Calu3 (cell line): ENCODE measurements around the gene U2AF1L4. TPM values are rescaled to one million over a fixed set of nuclear protein-coding genes. Genes with fewer than 3 reads are reported as not detected.
A peak's percentile ranks its signal among the peaks of the same experiment; 100 is the strongest.
"Not testable (repeated sequence)": the region's sequence is repeated elsewhere in the genome, so short reads cannot be mapped to it uniquely, and the experiment has no call there.

Experiments used
- BruUV-seq: library from RNA; stranded (reverse); fragments of 400-500 nt; replicated peaks from 2 replicates; lab custom pipeline; 2021; lab: Mats Ljungman, UMichigan
- CTCF ChIA-PET: fragments of 300-600 bp; sonication (Branson Sonifier 250); formaldehyde crosslinking; loops from one replicate; lab custom pipeline; 2022; ENCODE audit warnings: antibody characterized with exemption; lab: Charles Lee
- DNase-seq: peaks from one replicate; pipeline ENCODE4 v3.0.0; 2022
- H3K27ac Mint-ChIP-seq: one replicate; pipeline ENCODE4 v1.8.0; 2022; ENCODE audit warnings: mixed read lengths; ENCODE audit not compliant: unreplicated experiment
- H3K27me3 Mint-ChIP-seq: one replicate; pipeline ENCODE4 v1.8.0; 2022; ENCODE audit warnings: mixed read lengths; ENCODE audit not compliant: unreplicated experiment
- H3K36me3 Mint-ChIP-seq: one replicate; pipeline ENCODE4 v1.8.0; 2022; ENCODE audit warnings: mild to moderate bottlenecking, moderate library complexity, mixed read lengths; ENCODE audit not compliant: insufficient read depth, unreplicated experiment
- H3K4me1 Mint-ChIP-seq: one replicate; pipeline ENCODE4 v1.8.0; 2022; ENCODE audit warnings: mild to moderate bottlenecking, low read depth, mixed read lengths; ENCODE audit not compliant: unreplicated experiment
- H3K4me3 Mint-ChIP-seq: one replicate; pipeline ENCODE4 v1.8.0; 2022; ENCODE audit warnings: mild to moderate bottlenecking, low read depth, moderate library complexity, mixed read lengths; ENCODE audit not compliant: unreplicated experiment
- H3K9me3 Mint-ChIP-seq: one replicate; pipeline ENCODE4 v1.8.0; 2022; ENCODE audit warnings: low read depth, mixed read lengths; ENCODE audit not compliant: unreplicated experiment
- CTCF ChIP-seq: fragments of 200-600 bp; IDR thresholded peaks from one replicate; pipeline ENCODE4 v1.8.0; 2022; ENCODE audit warnings: antibody characterized with exemption; ENCODE audit not compliant: unreplicated experiment
- intact Hi-C: fragments of 100-400 bp; cut with micrococcal nuclease; formaldehyde crosslinking; loops from one replicate; pipeline ENCODE4 v1.10.0; 2022; ENCODE audit not compliant: unreplicated experiment
- total RNA-seq: library from RNA; stranded (reverse); gene quantifications from 2 replicates; pipeline ENCODE4 v1.2.3, GENCODE V29; 2022

Gene U2AF1L4
- total RNA-seq, 1 experiment from 2014 or later: 16.2 TPM

- Mint-ChIP-seq H3K27ac (peak overlapping the region; percentile 55), H3K4me3 (peak overlapping the region; percentile 69), H3K36me3 (peaks cover 21% of the 10 kb centered on the region), H3K27me3 (no peaks in the 10 kb centered on the region), H3K9me3 (no peaks in the 10 kb centered on the region), H3K4me1 (peaks cover 13% of the 10 kb centered on the region)
- BruUV-seq: no TSS peak
- intact Hi-C loops: no loop called here
- no peak for DNase-seq
- CTCF ChIA-PET: interaction anchor here (0.6 to 0.8 kb wide), 3 partner anchors 16 to 763 kb away, joined by 3 to 5 read pairs (median 4); no protein-coding TSS in a partner anchor
- TF ChIP-seq CTCF: no peak
Measured at GRCh38 chr19:35774274-35775045, 29.2 kb upstream of the U2AF1L4 start.

DNA sequence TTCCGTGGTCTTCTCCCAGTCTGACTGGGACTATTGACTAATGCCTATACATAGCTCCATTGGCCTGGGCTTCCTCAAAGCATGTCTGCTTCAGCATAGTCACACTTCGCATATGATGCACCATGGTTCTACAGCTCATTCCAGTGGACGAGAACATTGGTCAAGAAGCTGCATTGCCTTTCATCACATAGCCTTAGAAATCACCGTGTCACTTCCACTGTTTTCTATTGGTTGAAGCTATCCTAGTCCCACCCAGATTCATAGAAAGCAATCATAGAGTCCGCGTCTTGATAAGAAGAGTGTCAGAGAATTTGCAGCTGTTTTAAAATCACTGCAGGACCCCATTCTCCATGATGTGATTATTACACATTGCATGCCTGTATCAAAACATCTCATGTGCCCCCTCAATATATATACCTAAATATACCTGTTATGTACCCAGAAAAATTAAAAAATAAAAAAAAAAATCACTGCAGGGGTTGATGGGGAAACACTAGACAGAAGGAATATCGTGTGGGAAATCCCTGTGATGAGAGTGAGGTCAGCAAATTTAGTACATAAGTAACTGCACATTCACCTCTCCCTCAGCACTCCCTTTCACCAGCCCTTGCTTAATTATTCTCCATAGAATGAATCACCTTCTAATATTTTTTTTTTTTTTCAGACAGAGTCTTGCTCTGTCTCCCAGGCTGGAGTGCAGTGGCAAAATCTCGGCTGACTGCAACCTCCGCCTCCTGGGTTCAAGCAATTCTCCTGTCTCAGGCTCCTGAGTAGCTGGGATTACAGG, 28.0 kb upstream of the U2AF1L4 start:
- intact Hi-C loops: no loop called here
- no peak overlapping the region for H3K27ac Mint-ChIP-seq
- peaks cover 29% of the 10 kb centered on the region for H3K36me3 Mint-ChIP-seq
- CTCF ChIA-PET: interaction anchor here (1.2 to 1.3 kb wide), 2 partner anchors 46 to 109 kb away, joined by 5 to 6 read pairs; no protein-coding TSS in a partner anchor
- no TSS peak for BruUV-seq
- H3K4me3 Mint-ChIP-seq: no peak overlapping the region
- no peaks in the 10 kb centered on the region for H3K9me3 Mint-ChIP-seq
- no peak for TF ChIP-seq CTCF
- H3K4me1 Mint-ChIP-seq: peaks cover 13% of the 10 kb centered on the region
- no peak for DNase-seq
- no peaks in the 10 kb centered on the region for H3K27me3 Mint-ChIP-seq

DNA sequence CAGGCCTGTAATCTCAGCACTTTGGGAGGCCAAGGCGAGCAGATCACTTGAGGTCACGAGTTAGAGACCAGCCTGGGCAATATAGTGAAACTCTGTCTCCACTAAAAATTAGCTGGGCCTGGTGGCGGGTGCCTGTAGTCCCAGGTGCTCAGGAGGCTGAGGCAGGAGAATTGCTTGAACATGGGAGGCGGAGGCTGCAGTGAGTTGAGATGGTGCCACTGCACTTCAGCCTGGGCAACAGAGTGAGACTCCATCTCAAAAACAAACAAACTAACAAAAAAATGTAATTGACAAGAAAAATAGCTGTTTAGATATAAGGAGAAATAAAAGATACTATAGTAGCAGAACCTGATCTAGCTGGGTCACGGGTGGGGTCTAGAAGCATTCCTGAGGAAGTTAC, 27.1 kb upstream of the U2AF1L4 start:
- BruUV-seq, intact Hi-C loops, H3K9me3 Mint-ChIP-seq, H3K4me3 Mint-ChIP-seq, H3K27ac Mint-ChIP-seq, H3K27me3 Mint-ChIP-seq, DNase-seq: not testable (repeated sequence)
- H3K4me1 Mint-ChIP-seq: peaks cover 13% of the 10 kb centered on the region
- CTCF ChIA-PET: interaction anchor here (1.3 kb wide), 1 partner anchor 47 kb away, joined by 6 read pairs; no protein-coding TSS in a partner anchor
- peaks cover 35% of the 10 kb centered on the region for H3K36me3 Mint-ChIP-seq

GRCh38 chr19:35768082-35768421, 22.8 kb upstream of the U2AF1L4 start:
- DNase-seq: no peak
- intact Hi-C loops: no loop called here
- Mint-ChIP-seq H3K4me1 (no peaks in the 10 kb centered on the region), H3K36me3 (peaks cover 45% of the 10 kb centered on the region), H3K27me3 (no peaks in the 10 kb centered on the region), H3K4me3 (no peak overlapping the region), H3K9me3 (no peaks in the 10 kb centered on the region), H3K27ac (no peak overlapping the region)
- CTCF ChIA-PET: no interaction called here
- no TSS peak for BruUV-seq
- TF ChIP-seq CTCF: no peak
